Colonic mucosa (tissue), 4 donors: ENCODE measurements around the gene XRCC4. TPM values are rescaled to one million over a fixed set of nuclear protein-coding genes. Genes with fewer than 3 reads are reported as not detected.

ENCODE experiments used
- DNase-seq: peaks from one replicate; pipeline ENCODE4 v3.0.0-alpha.2; 2020
- H3K27ac ChIP-seq: fragments of 200-600 bp; one replicate; pipeline ENCODE4 v1.8.0; 2021
- H3K27me3 ChIP-seq: fragments of 200-600 bp; one replicate; pipeline ENCODE4 v1.8.0; 2021
- H3K36me3 ChIP-seq: fragments of 200-600 bp; one replicate; pipeline ENCODE4 v1.8.0; 2021
- H3K4me1 ChIP-seq: fragments of 200-600 bp; one replicate; pipeline ENCODE4 v1.8.0; 2021; ENCODE audit warnings: mild to moderate bottlenecking
- H3K4me3 ChIP-seq: fragments of 200-600 bp; one replicate; pipeline ENCODE4 v1.8.0; 2021
- H3K9ac ChIP-seq, 2 donors: one replicate each; pipeline ENCODE4 v1.7.0; 2013; ENCODE audit warnings: control low read depth in 2 of 2, low read depth in 2 of 2, low read length in 2 of 2
- H3K9me3 ChIP-seq: fragments of 200-600 bp; one replicate; pipeline ENCODE4 v1.8.0; 2021
- intact Hi-C: fragments of 100-400 bp; cut with DNase I; formaldehyde crosslinking; loops from one replicate; pipeline ENCODE4 v1.14.1; 2022
- total RNA-seq, 2 donors: library from RNA; stranded (reverse); fragmentation: NEBNext Ultra II Directional in 1 of 2; extraction: Animal tissue kit (Norgen Biotek cat#: 25700) in 1 of 2; gene quantifications; one replicate each; pipeline ENCODE4 v1.2.1, GENCODE V29; 2021
- TF ChIP-seq, protein P1 (sequence below): fragments of 200-600 bp; IDR thresholded peaks from one replicate; pipeline ENCODE4 v1.8.0; 2022; ENCODE audit warnings: antibody characterized with exemption, mild to moderate bottlenecking
- donor health status: healthy.
- donor health status: DM: no; HTN: no; CAD: no.
- donor health status: DM: no; HTN: no; CAD: no.

XRCC4 gene
- total RNA-seq, 2 donors from 2014 or later = 5.7 to 8.7 TPM

DNA sequence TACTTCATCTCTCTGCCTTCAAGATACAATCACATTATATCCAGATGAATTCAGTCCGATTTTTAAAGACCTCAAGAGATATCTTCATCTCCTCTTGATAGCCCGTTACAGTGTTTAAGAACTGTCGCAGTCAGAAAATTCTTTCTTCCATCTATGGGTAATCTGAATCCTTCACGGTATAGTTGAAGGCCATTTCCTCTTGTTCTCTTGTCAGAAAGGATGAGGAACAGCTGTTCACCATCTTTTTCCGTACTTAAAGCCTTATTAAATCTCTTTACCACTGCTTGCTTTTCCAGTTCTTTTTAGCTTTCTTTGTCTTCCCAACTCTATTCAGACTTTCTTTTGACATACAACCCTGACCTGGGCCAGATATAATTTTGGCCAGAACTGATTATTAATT, 121.8 kb downstream of the XRCC4 start:
- Histone ChIP-seq H3K27ac (no peak overlapping the region), H3K9ac (no peak overlapping the region), H3K36me3 (no peaks in the 10 kb centered on the region), H3K4me3 (no peak overlapping the region), H3K4me1 (no peaks in the 10 kb centered on the region), H3K9me3 (no peaks in the 10 kb centered on the region), H3K27me3 (no peaks in the 10 kb centered on the region)
- no peak for DNase-seq
- intact Hi-C loops = no loop called here
- TF ChIP-seq, protein P1, sequence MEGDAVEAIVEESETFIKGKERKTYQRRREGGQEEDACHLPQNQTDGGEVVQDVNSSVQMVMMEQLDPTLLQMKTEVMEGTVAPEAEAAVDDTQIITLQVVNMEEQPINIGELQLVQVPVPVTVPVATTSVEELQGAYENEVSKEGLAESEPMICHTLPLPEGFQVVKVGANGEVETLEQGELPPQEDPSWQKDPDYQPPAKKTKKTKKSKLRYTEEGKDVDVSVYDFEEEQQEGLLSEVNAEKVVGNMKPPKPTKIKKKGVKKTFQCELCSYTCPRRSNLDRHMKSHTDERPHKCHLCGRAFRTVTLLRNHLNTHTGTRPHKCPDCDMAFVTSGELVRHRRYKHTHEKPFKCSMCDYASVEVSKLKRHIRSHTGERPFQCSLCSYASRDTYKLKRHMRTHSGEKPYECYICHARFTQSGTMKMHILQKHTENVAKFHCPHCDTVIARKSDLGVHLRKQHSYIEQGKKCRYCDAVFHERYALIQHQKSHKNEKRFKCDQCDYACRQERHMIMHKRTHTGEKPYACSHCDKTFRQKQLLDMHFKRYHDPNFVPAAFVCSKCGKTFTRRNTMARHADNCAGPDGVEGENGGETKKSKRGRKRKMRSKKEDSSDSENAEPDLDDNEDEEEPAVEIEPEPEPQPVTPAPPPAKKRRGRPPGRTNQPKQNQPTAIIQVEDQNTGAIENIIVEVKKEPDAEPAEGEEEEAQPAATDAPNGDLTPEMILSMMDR = no peak

DNA sequence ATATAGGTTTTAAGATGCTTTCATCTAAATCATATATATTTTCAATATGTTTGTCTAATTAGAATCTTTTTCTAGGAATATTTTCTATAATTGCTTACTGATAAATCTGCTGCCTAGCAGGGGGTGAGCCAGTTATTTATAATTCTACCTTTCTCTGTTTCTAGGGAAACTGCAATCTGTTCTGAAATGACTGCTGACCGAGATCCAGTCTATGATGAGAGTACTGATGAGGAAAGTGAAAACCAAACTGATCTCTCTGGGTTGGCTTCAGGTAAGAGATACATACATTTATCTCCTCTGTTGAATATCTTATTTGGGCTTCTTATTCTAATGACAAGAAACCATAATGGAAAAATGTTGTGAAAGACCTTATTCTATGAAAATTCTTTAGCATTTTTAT, 127.3 kb downstream of the XRCC4 start:
- Histone ChIP-seq H3K9ac (no peak overlapping the region), H3K27ac (no peak overlapping the region), H3K27me3 (no peaks in the 10 kb centered on the region), H3K9me3 (no peaks in the 10 kb centered on the region), H3K4me1 (no peaks in the 10 kb centered on the region), H3K4me3 (no peak overlapping the region), H3K36me3 (no peaks in the 10 kb centered on the region)
- intact Hi-C loops = no loop called here
- no peak for DNase-seq
- TF ChIP-seq, protein P1 = no peak

DNA sequence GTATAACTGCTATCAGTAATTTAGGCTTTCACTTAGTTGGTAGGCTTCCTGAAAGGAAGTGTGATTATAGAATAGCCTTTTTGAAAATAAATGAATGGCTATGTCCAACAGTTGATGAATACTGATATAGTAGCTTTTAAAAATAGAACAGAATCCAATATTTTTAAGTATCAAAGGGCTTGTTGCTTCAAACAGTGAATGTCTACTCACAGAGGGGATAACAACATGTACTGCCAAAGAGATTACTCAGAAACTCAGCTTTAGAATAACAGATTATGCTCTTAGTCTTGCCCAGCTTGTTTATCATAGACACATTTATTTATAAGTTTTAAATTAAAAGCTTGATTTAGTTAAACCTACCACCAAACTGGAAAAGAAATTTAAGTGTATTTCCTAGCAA, 132.6 kb downstream of the XRCC4 start:
- Histone ChIP-seq H3K27ac (no peak overlapping the region), H3K9ac (no peak overlapping the region), H3K27me3 (no peaks in the 10 kb centered on the region), H3K36me3 (no peaks in the 10 kb centered on the region), H3K4me1 (no peaks in the 10 kb centered on the region), H3K4me3 (no peak overlapping the region), H3K9me3 (no peaks in the 10 kb centered on the region)
- DNase-seq = no peak
- TF ChIP-seq, protein P1 = no peak
- intact Hi-C loops = no loop called here

DNA sequence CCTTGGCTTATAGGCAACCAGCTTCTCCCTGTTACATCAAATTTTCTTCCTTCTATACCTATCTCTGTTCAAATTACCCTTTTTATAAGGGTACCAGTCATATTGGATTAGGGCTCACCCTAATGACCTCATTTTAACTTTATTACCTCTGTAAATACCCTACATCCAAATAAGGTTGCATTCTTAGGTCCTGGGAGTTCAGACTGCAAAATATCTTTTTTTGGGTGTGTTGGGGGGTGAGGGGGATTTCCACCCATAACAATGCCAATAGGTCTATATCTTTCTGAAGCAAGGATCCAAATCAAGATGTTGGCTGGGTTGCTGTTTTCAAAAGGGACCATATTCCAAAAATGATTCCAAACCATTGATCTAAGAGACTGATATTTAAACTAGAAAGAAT, 141.7 kb downstream of the XRCC4 start:
- Histone ChIP-seq H3K9me3 (no peaks in the 10 kb centered on the region), H3K4me3 (no peak overlapping the region), H3K36me3 (no peaks in the 10 kb centered on the region), H3K9ac (no peak overlapping the region), H3K4me1 (no peaks in the 10 kb centered on the region), H3K27ac (no peak overlapping the region), H3K27me3 (no peaks in the 10 kb centered on the region)
- DNase-seq = no peak
- TF ChIP-seq, protein P1 = no peak
- intact Hi-C loops = no loop called here

DNA sequence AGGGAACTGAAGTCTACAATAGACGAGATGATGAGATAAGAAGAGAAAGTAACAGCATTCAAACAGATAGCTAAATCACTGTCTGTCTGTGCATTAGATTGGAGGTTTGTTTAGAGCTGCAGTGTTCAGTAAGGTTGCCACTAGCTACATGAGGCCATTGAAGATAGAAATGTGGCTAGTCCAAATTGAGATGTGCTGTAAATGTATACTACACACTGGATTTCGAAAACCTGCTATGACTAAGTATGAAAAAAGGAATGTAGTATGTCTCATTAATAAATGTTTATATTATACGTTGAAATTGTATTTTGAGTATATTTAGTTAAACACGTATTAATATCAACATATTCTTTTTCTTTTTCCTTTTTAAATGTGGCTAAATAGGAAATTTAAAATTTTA, 142.1 kb downstream of the XRCC4 start:
- Histone ChIP-seq H3K27me3 (no peaks in the 10 kb centered on the region), H3K4me1 (no peaks in the 10 kb centered on the region), H3K4me3 (no peak overlapping the region), H3K36me3 (no peaks in the 10 kb centered on the region), H3K9me3 (no peaks in the 10 kb centered on the region), H3K27ac (no peak overlapping the region), H3K9ac (no peak overlapping the region)
- no peak for DNase-seq
- TF ChIP-seq, protein P1 = no peak
- intact Hi-C loops = no loop called here

DNA sequence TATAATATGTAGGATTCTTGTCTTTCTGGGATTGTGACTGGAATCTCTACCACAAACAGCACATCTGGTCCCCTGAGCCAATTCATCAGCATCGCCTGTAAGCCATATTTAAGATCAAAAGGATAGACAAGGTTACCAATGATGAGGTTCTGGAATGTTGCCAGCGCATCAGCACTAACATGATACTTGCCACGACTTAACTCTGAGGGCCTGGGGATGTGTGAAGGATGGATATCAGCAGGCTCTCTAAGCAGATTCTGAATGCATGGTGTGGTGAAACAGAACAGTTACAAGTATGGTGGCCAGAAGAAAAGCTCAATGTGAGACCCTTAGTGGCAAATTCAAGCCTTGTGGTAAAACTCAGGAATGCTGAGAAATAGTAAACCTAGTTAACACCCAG, 143.0 kb downstream of the XRCC4 start:
- Histone ChIP-seq H3K27ac (no peak overlapping the region), H3K9me3 (no peaks in the 10 kb centered on the region), H3K36me3 (no peaks in the 10 kb centered on the region), H3K9ac (no peak overlapping the region), H3K27me3 (no peaks in the 10 kb centered on the region), H3K4me3 (no peak overlapping the region), H3K4me1 (no peaks in the 10 kb centered on the region)
- DNase-seq = no peak
- intact Hi-C loops = no loop called here
- TF ChIP-seq, protein P1 = no peak
